ENCODE results near the gene CYP19A1.

CYP19A1 gene

DNA sequence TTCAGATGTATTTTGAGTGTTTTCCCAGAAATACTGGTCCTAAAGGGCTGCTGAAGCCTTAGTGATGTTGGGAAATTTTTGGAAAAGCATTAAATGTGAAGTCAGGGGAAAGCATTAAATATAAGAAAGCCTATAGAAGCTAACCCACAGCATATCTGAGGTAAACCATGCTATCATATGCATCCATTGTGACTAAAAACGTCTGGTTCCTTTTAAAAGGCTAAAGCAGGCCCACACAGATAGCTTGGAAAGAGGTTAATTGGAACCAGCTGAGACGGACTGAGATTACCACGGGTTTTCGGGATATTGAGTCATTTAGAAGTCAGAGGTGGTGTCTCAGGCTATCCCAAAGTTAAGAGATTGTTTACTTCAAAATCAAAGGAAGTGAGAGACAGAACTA, 78.2 kb downstream of the CYP19A1 start:
- Histone ChIP-seq H3K27me3 (ENCODE audit: control insufficient read depth, insufficient read depth, low read length) (no peaks in the 10 kb centered on the region), H3K36me3 (ENCODE audit: control insufficient read depth, insufficient read depth, low read length) (no peaks in the 10 kb centered on the region)

DNA sequence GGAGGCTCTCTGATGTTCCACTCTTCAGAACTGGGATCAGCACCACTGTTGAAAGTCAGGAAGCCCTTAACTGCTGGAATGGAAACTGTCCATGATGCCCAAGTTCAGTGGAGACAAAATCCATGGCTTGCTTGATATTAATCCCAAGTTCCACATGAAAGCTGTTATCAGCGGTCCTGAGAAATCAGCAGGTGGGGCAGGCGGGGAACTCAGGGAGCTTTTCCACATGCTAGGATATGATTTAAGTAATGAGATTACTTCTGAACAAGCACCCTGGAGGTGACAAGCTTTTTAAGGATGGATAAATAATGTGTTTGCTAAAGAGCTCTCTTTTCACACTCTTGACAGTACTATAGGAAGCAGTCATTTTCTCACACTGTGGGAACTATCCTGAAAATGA, 82.9 kb downstream of the CYP19A1 start:
- no peak overlapping the region for H3K4me2 ChIP-seq (ENCODE audit: low read length)
- H3K79me2 ChIP-seq: no peaks in the 10 kb centered on the region
- no peaks in the 10 kb centered on the region for H3K9me3 ChIP-seq (ENCODE audit: control insufficient read depth, low read length)
- H2AFZ ChIP-seq: no peak overlapping the region
- no peak overlapping the region for H3K4me3 ChIP-seq (ENCODE audit: low read depth, low read length)
- no peaks in the 10 kb centered on the region for H3K27me3 ChIP-seq (ENCODE audit: control insufficient read depth, insufficient read depth, low read length)
- no peak overlapping the region for H3K9ac ChIP-seq
- H3K4me1 ChIP-seq: no peaks in the 10 kb centered on the region
- no peak overlapping the region for H3K27ac ChIP-seq
- TF ChIP-seq, protein P1, sequence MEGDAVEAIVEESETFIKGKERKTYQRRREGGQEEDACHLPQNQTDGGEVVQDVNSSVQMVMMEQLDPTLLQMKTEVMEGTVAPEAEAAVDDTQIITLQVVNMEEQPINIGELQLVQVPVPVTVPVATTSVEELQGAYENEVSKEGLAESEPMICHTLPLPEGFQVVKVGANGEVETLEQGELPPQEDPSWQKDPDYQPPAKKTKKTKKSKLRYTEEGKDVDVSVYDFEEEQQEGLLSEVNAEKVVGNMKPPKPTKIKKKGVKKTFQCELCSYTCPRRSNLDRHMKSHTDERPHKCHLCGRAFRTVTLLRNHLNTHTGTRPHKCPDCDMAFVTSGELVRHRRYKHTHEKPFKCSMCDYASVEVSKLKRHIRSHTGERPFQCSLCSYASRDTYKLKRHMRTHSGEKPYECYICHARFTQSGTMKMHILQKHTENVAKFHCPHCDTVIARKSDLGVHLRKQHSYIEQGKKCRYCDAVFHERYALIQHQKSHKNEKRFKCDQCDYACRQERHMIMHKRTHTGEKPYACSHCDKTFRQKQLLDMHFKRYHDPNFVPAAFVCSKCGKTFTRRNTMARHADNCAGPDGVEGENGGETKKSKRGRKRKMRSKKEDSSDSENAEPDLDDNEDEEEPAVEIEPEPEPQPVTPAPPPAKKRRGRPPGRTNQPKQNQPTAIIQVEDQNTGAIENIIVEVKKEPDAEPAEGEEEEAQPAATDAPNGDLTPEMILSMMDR (IDR thresholded peaks at IDR 0.05): no peak
- no peaks in the 10 kb centered on the region for H3K36me3 ChIP-seq (ENCODE audit: control insufficient read depth, insufficient read depth, low read length)

More for the DNA sequence above, 78.2 kb downstream of the CYP19A1 start:
- no peak overlapping the region for H3K9ac ChIP-seq
- H3K4me3 ChIP-seq (ENCODE audit: low read depth, low read length): no peak overlapping the region
- no peaks in the 10 kb centered on the region for H3K9me3 ChIP-seq (ENCODE audit: control insufficient read depth, low read length)
- no peak overlapping the region for H2AFZ ChIP-seq
- H3K27ac ChIP-seq: no peak overlapping the region
- no peaks in the 10 kb centered on the region for H3K79me2 ChIP-seq
- H3K4me1 ChIP-seq: no peaks in the 10 kb centered on the region
- TF ChIP-seq, protein P1 (IDR thresholded peaks at IDR 0.05): no peak
- H3K4me2 ChIP-seq (ENCODE audit: low read length): no peak overlapping the region

DNA sequence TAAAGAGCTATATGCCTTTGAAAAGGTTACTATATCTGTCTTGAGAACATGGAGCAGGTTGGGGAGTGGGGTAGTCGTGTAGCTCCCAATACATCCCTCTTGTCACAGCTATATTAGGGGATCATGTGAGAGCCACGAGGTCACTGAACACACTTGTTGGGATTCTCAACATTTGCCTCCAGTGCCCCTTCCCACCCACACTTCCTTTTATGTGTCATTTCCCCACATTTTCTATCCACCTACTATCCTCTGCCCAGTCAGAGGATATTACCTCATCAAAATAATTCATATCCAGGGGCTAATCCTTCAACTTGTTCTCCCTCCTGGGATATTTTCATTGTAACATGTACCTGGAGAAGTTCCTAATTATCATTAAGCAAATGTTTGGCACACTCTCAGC, 85.0 kb downstream of the CYP19A1 start:
- Histone ChIP-seq H3K9me3 (ENCODE audit: control insufficient read depth, low read length) (no peaks in the 10 kb centered on the region), H3K4me1 (no peaks in the 10 kb centered on the region), H3K4me2 (ENCODE audit: low read length) (no peak overlapping the region), H3K9ac (no peak overlapping the region), H3K27ac (no peak overlapping the region), H3K79me2 (no peaks in the 10 kb centered on the region), H3K36me3 (ENCODE audit: control insufficient read depth, insufficient read depth, low read length) (no peaks in the 10 kb centered on the region), H3K4me3 (ENCODE audit: low read depth, low read length) (no peak overlapping the region), H3K27me3 (ENCODE audit: control insufficient read depth, insufficient read depth, low read length) (no peaks in the 10 kb centered on the region), H2AFZ (no peak overlapping the region)
- TF ChIP-seq, protein P1 (IDR thresholded peaks at IDR 0.05): no peak

DNA sequence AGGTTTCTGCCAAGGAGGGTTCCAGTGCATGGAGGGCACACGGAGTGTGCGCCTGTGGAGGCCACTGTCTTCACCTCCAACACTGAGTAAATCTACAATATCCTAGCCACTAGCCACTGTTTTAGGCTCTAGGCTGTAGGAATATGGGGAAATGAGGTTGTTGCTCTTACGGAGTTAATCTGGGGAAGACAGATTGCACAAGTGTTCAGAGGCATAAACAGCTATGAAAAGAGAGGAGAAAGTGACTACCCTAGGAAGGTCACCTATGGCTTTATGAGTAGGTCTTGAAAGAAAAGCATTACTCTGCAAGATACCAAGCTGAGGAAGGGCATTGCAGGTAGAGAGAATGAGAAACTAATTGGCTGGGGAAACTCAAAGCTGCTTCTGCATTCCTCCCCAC, 85.7 kb downstream of the CYP19A1 start:
- H3K9ac ChIP-seq: no peak overlapping the region
- no peak overlapping the region for H3K4me2 ChIP-seq (ENCODE audit: low read length)
- H3K79me2 ChIP-seq: no peaks in the 10 kb centered on the region
- no peaks in the 10 kb centered on the region for H3K36me3 ChIP-seq (ENCODE audit: control insufficient read depth, insufficient read depth, low read length)
- H2AFZ ChIP-seq: no peak overlapping the region
- TF ChIP-seq, protein P1 (IDR thresholded peaks at IDR 0.05): no peak
- H3K4me1 ChIP-seq: no peaks in the 10 kb centered on the region
- no peak overlapping the region for H3K4me3 ChIP-seq (ENCODE audit: low read depth, low read length)
- no peaks in the 10 kb centered on the region for H3K9me3 ChIP-seq (ENCODE audit: control insufficient read depth, low read length)
- H3K27me3 ChIP-seq (ENCODE audit: control insufficient read depth, insufficient read depth, low read length): no peaks in the 10 kb centered on the region
- H3K27ac ChIP-seq: no peak overlapping the region

DNA sequence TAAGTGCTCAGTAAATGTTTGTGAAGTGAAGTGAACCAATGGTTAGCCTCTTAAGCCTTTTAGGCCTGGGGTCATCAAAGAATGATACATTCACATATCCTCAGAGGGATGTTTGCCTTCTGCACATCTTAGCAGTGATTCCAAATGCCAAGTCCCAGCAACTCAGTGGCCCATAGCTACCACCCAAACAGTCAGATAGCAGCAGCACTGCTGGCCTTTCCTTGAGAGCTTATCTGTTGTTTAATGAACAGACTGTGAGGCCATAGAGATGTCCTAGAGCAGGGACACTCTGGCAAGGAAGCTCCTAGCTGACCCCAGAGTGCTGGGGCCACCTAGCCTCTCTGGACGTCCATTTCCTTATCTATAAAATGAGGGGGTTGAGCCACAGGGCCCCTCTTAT, 86.8 kb downstream of the CYP19A1 start:
- TF ChIP-seq, protein P1 (IDR thresholded peaks at IDR 0.05): no peak
- H3K4me1 ChIP-seq: no peaks in the 10 kb centered on the region
- H3K4me2 ChIP-seq (ENCODE audit: low read length): no peak overlapping the region
- H3K4me3 ChIP-seq (ENCODE audit: low read depth, low read length): no peak overlapping the region
- H3K9me3 ChIP-seq (ENCODE audit: control insufficient read depth, low read length): no peaks in the 10 kb centered on the region
- H3K27ac ChIP-seq: no peak overlapping the region
- H3K9ac ChIP-seq: no peak overlapping the region
- no peaks in the 10 kb centered on the region for H3K79me2 ChIP-seq
- H3K27me3 ChIP-seq (ENCODE audit: control insufficient read depth, insufficient read depth, low read length): no peaks in the 10 kb centered on the region
- no peaks in the 10 kb centered on the region for H3K36me3 ChIP-seq (ENCODE audit: control insufficient read depth, insufficient read depth, low read length)
- no peak overlapping the region for H2AFZ ChIP-seq
